Hepatocyte (in vitro differentiated cells): Measurements from ENCODE around the gene CCDC78. TPM values are rescaled to one million over a fixed set of nuclear protein-coding genes. Genes with fewer than 3 reads are reported as not detected.

Experiments
- DNase-seq: peaks from one replicate; pipeline ENCODE4 v3.0.0-alpha.2; 2016; ENCODE audit warnings: low spot score
- H2AFZ ChIP-seq: fragments of 200-600 bp; sonication (generic); 2 replicates; pipeline ENCODE4 v1.6.0; 2016; ENCODE audit warnings: antibody characterized with exemption, mild to moderate bottlenecking
- H3K27ac ChIP-seq: fragments of 200-600 bp; sonication (generic); 2 replicates; pipeline ENCODE4 v1.5.1; 2016; ENCODE audit warnings: mild to moderate bottlenecking
- H3K27me3 ChIP-seq: fragments of 200-600 bp; sonication (generic); 2 replicates; pipeline ENCODE4 v1.6.1; 2016
- H3K36me3 ChIP-seq: fragments of 200-600 bp; sonication (generic); replicated peaks from 2 replicates; pipeline ENCODE4 v1.5.1; 2016; ENCODE audit warnings: low read depth; ENCODE audit not compliant: insufficient read depth
- H3K4me1 ChIP-seq: fragments of 200-600 bp; sonication (generic); 2 replicates; pipeline ENCODE4 v1.5.1; 2016; ENCODE audit warnings: mild to moderate bottlenecking, moderate library complexity; ENCODE audit not compliant: insufficient read depth
- H3K4me2 ChIP-seq: fragments of 200-600 bp; sonication (generic); 2 replicates; pipeline ENCODE4 v1.6.0; 2016
- H3K4me3 ChIP-seq: fragments of 200-600 bp; sonication (generic); 2 replicates; pipeline ENCODE4 v1.5.1; 2016; ENCODE audit warnings: mild to moderate bottlenecking
- H3K79me2 ChIP-seq: fragments of 200-600 bp; sonication (generic); 2 replicates; pipeline ENCODE4 v1.6.0; 2017; ENCODE audit warnings: mild to moderate bottlenecking
- H3K9me2 ChIP-seq: fragments of 200-600 bp; sonication (generic); replicated peaks from 2 replicates; pipeline ENCODE4 v1.6.0; 2017; ENCODE audit warnings: mild to moderate bottlenecking; ENCODE audit not compliant: insufficient read depth
- H3K9me3 ChIP-seq: fragments of 200-600 bp; sonication (generic); 2 replicates; pipeline ENCODE4 v1.5.1; 2016; ENCODE audit warnings: low read depth, mild to moderate bottlenecking
- H4K20me1 ChIP-seq: fragments of 200-600 bp; sonication (generic); 2 replicates; pipeline ENCODE4 v1.6.0; 2016; ENCODE audit warnings: mild to moderate bottlenecking; ENCODE audit not compliant: insufficient read depth, poor library complexity, severe bottlenecking
- CTCF ChIP-seq: fragments of 200-600 bp; sonication (generic); IDR thresholded peaks from 2 replicates; pipeline ENCODE4 v1.5.1; 2016; ENCODE audit warnings: antibody characterized with exemption, mild to moderate bottlenecking; ENCODE audit not compliant: poor library complexity
- EZH2 ChIP-seq: fragments of 200-600 bp; sonication (generic); IDR thresholded peaks from 2 replicates; pipeline ENCODE4 v1.6.1; 2016; ENCODE audit warnings: antibody characterized with exemption, mild to moderate bottlenecking, borderline replicate concordance
- EZH2phosphoT487 ChIP-seq: fragments of 200-600 bp; sonication (generic); IDR thresholded peaks from one replicate; pipeline ENCODE4 v1.6.1; 2018; ENCODE audit warnings: antibody characterized with exemption, mild to moderate bottlenecking, low read depth, moderate library complexity; ENCODE audit not compliant: unreplicated experiment, severe bottlenecking
- WGBS: methylation state at CpG from one replicate; pipeline ENCODE4 v1.1.6; 2016; ENCODE audit warnings: low lambda C conversion rate; ENCODE audit errors: missing lambda C conversion rate; 5-methylcytosine and 5-hydroxymethylcytosine counted together
- polyA plus RNA-seq: library from polyadenylated mRNA; unstranded; fragments of >200 nt; fragmentation: Nextera tagmentation; extraction: Ambion mirVana; gene quantifications from 2 replicates; pipeline ENCODE4 v1.2.1, GENCODE V29; 2016
- total RNA-seq: library from RNA; depleted of rRNA; stranded (reverse); fragments of >200 nt; gene quantifications from 2 replicates; pipeline ENCODE4 v1.2.3, GENCODE V29; 2014

CCDC78 gene
- total and polyA plus RNA-seq, 2 experiments from 2014 or later, result 2.2 to 6.8 TPM

DNA sequence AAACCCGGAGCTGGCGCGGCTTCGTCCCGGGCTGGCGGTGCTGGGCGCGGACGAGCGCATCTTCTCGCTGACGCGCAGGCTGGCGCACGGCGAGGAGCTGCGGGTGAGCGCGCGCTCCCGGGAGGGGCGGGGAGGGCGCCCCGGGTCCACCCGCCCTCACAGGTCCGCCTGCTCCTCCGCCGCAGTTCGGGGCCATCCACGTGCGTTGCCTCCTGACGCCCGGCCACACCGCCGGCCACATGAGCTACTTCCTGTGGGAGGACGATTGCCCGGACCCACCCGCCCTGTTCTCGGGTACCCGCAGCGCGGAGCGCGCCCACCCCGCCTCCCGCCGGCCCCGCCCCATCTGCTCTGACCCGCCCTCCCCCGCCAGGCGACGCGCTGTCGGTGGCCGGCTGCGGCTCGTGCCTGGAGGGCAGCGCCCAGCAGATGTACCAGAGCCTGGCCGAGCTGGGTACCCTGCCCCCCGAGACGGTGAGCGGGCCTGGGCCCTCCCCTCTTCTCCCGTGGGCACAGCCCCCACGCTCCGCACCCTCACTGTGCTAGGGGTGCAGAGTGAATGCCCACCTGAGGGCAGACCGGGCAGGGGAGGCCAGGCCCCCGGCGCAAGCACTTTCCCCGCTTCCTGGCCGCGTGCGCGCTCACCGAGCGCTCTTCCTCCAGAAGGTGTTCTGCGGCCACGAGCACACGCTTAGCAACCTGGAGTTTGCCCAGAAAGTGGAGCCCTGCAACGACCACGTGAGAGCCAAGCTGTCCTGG is 2.1 kb upstream of the CCDC78 start:
- Histone ChIP-seq H3K79me2 (no peaks in the 10 kb centered on the region), H3K9me2 (no peaks in the 10 kb centered on the region), H4K20me1 (no peaks in the 10 kb centered on the region), H3K4me2 (peak overlapping the region; percentile 99), H3K36me3 (no peaks in the 10 kb centered on the region), H3K27me3 (peaks cover 7% of the 10 kb centered on the region), H3K4me3 (peak overlapping the region; percentile 38), H2AFZ (peak overlapping the region; percentile 45), H3K4me1 (peaks cover 17% of the 10 kb centered on the region), H3K27ac (no peak overlapping the region), H3K9me3 (no peaks in the 10 kb centered on the region)
- peak; percentile 85 for DNase-seq
- TF ChIP-seq EZH2phosphoT487, result no peak
- TF ChIP-seq EZH2, result no peak
- TF ChIP-seq CTCF, result no peak
- WGBS, result 2% methylated on average over 8 of the region's 80 CpGs

DNA sequence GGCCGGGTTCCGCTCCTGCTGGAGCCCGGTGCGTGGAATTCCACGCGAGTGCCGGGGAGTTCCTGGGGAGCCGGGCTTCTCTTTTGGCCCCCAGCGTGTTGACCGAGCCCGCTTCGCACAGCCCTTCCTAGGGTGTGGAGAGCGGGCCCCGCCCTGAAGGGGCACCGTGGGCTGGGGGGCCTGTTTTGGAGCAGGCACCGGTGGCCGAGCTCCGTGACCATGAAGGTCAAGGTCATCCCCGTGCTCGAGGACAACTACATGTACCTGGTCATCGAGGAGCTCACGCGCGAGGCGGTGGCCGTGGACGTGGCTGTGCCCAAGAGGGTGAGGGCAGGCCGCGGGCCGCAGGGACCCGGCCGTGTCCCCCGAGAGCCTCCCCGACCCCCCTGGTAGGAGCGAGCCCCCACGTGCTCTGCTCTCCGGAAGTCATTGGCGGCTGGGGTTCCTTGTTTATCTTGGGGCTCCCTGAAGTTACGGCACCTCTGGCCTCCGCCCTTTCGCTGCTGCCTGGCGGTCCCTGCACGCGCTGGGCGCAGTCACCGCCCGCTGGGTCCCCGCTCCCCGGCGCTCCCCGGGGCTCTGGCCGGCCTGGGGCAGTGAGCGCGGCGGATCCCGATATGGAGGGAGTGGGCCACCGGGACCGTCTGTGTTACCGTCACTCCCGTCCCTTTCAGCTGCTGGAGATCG is 1.2 kb upstream of the CCDC78 start:
- Histone ChIP-seq H2AFZ (peak overlapping the region; percentile 45), H3K4me3 (peak overlapping the region; percentile 38), H3K9me3 (no peaks in the 10 kb centered on the region)

DNA sequence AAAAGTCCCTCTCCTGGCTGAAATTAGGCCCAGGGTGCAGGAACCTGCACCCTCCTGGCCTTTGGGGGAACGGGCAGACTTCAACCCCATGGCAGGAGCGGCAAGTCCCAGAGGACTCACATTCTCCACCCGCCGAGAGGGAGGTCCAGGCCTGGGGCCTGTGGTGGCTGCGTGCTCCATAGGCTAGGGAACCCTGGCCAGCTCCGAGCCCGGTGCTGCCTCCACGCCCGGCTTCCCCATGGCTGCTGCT is 130 bp downstream of the CCDC78 start:
- whole genome bisulfite sequencing, result 24% methylated on average over 9 of the region's 9 CpGs
- no peak for DNase-seq
- Histone ChIP-seq H3K79me2 (no peaks in the 10 kb centered on the region), H3K4me1 (peaks cover 23% of the 10 kb centered on the region), H3K9me2 (no peaks in the 10 kb centered on the region), H4K20me1 (peaks cover 6% of the 10 kb centered on the region), H3K4me2 (peak overlapping the region; percentile 99), H2AFZ (no peak overlapping the region), H3K27me3 (peaks cover 7% of the 10 kb centered on the region), H3K9me3 (no peaks in the 10 kb centered on the region), H3K27ac (no peak overlapping the region), H3K36me3 (no peaks in the 10 kb centered on the region), H3K4me3 (no peak overlapping the region)
- TF ChIP-seq CTCF (no peak), EZH2phosphoT487 (no peak), EZH2 (no peak)

More for the DNA sequence above, 1.2 kb upstream of the CCDC78 start:
- Histone ChIP-seq H3K4me1 (peaks cover 17% of the 10 kb centered on the region), H3K4me2 (peak overlapping the region; percentile 99), H3K27me3 (peaks cover 7% of the 10 kb centered on the region), H3K79me2 (no peaks in the 10 kb centered on the region), H3K36me3 (no peaks in the 10 kb centered on the region), H3K27ac (no peak overlapping the region), H4K20me1 (no peaks in the 10 kb centered on the region), H3K9me2 (no peaks in the 10 kb centered on the region)
- WGBS, result 0% methylated on average over 28 of the region's 61 CpGs
- TF ChIP-seq EZH2, result no peak
- no peak for DNase-seq

DNA sequence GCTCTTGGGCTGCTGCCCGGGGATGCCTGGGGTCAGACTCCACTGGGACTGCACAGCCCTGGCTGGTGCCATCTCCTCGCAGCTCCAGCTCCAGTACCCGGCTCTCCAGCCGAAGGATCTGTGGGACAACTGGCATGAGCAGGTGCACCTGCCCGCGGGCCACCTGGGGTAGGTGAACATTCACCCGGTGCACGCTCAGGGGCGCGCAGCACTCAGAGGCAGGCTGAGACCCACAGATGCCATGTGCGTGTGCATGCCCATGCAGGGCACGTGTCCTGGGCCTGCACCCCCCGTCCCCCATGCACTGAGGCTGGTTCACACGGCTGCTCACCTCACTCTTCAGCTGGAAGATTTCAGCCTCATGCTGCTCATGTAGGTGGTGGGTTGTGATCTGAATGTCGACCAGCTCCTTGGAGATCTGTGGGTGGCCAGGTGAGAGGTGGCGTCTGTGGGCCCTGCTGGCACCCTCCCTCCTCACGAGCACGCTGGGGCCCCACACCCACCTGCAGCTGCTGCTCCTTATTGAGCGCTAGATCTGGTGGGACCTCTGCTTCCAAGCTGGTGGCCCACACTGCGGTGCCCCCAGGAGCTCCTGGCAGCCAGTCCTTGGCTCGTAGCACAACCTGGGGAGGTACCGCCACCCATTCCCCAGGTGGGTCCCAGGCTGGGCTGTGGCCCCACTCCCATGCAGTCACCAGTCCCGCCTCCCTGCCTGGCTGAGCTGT is 618 bp downstream of the CCDC78 start:
- Histone ChIP-seq H3K9me2 (no peaks in the 10 kb centered on the region), H3K36me3 (no peaks in the 10 kb centered on the region), H4K20me1 (peaks cover 6% of the 10 kb centered on the region), H3K4me3 (no peak overlapping the region), H3K9me3 (no peaks in the 10 kb centered on the region), H3K27ac (no peak overlapping the region), H3K4me1 (peaks cover 23% of the 10 kb centered on the region), H3K79me2 (no peaks in the 10 kb centered on the region), H2AFZ (no peak overlapping the region), H3K27me3 (peaks cover 7% of the 10 kb centered on the region), H3K4me2 (no peak overlapping the region)
- no peak for TF ChIP-seq EZH2
- TF ChIP-seq EZH2phosphoT487, result no peak
- no peak for TF ChIP-seq CTCF
- DNase-seq, result no peak
- 92% methylated on average over 23 of the region's 23 CpGs for WGBS
